ENCODE measurements around the gene CLASP1. TPM values are rescaled to one million over a fixed set of nuclear protein-coding genes. Genes with fewer than 3 reads are reported as not detected.

Gene CLASP1
- total and polyA plus RNA-seq, 2 of the 8 experiments (the other 6 are each of a cell fraction or from before 2014, with no cell fraction given): 7.3 to 53.9 TPM

- Histone ChIP-seq H3K79me1 (ENCODE audit: low read depth, low read length) (no peaks in the 10 kb centered on the region; the same call in 1 of the 2 replicates), H2BK20ac (ENCODE audit: low read length) (no peak overlapping the region), H2BK5ac (ENCODE audit: low read depth, low read length) (no peak overlapping the region), H3K9ac (replicated peaks in 1 of 4; ENCODE audit: extremely low read depth in 1 of 4, low read depth in 3 of 4, low read length in 3 of 4) (no peak overlapping the region), H3K23me2 (ENCODE audit: low read depth, low read length) (no peaks in the 10 kb centered on the region), H2BK12ac (ENCODE audit: low read depth, low read length) (no peak overlapping the region), H3K4ac (replicated peaks; ENCODE audit: insufficient read length, low read depth, low read length) (no peak overlapping the region), H3K23ac (ENCODE audit: insufficient read length) (no peak overlapping the region), H2AK5ac (ENCODE audit: low read depth, low read length) (no peak overlapping the region), H3K56ac (replicated peaks; ENCODE audit: insufficient read length, low read depth, low read length) (no peak overlapping the region), H3K27me3 (replicated peaks in 1 of 4; ENCODE audit: control insufficient read depth in 3 of 4, extremely low read depth in 1 of 4, insufficient read depth in 3 of 4, low read length in 3 of 4) (peaks cover 0 to 4% (median 2%) of the 10 kb centered on the region in 4 experiments; a peak in 5 of 7 replicates), H3K4me1 (replicated peaks in 1 of 4; ENCODE audit: control insufficient read depth in 3 of 4, insufficient read depth in 4 of 4, low read length in 3 of 4) (no peaks in the 10 kb centered on the region), H4K91ac (replicated peaks; ENCODE audit: insufficient read length, low read length) (no peak overlapping the region), H3K18ac (ENCODE audit: extremely low read depth, low read length) (no peak overlapping the region), H4K5ac (ENCODE audit: insufficient read length, low read depth, low read length) (no peak overlapping the region), H3K36me3 (ENCODE audit: control insufficient read depth in 2 of 4, insufficient read depth in 4 of 4, low read length in 3 of 4) (no peaks in the 10 kb centered on the region), H3K4me2 (ENCODE audit: insufficient read depth in 1 of 2, low read depth in 2 of 2, low read length in 2 of 2) (no peak overlapping the region), H3K14ac (ENCODE audit: insufficient read length) (no peak overlapping the region), H2BK15ac (ENCODE audit: low read length) (no peak overlapping the region), H4K8ac (ENCODE audit: extremely low read depth, insufficient read depth, low read length) (no peak overlapping the region), H3K9me3 (ENCODE audit: insufficient read depth in 2 of 2, low read depth in 1 of 2, low read length in 1 of 2) (no peaks in the 10 kb centered on the region), H3K27ac (ENCODE audit: low read depth, low read length) (no peak overlapping the region), H2AFZ (ENCODE audit: low read length) (no peak overlapping the region), H4K20me1 (replicated peaks in 1 of 2; ENCODE audit: control insufficient read depth in 1 of 2, insufficient read depth in 2 of 2, low read length in 2 of 2) (no peaks in the 10 kb centered on the region), H3K4me3 (ENCODE audit: extremely low read depth in 1 of 4, insufficient read depth in 2 of 4, low read depth in 3 of 4, low read length in 4 of 4) (no peak overlapping the region), H2BK120ac (replicated peaks; ENCODE audit: low read depth, low read length) (no peak overlapping the region), H3K79me2 (ENCODE audit: control insufficient read depth in 1 of 2, insufficient read depth in 2 of 2, low read length in 2 of 2) (no peaks in the 10 kb centered on the region)
- FAIRE-seq (no peak), DNase-seq (ENCODE audit: low read depth in 1 of 2, low spot score in 2 of 2) (no peak)
- 89% methylated on average over 5 of the region's 5 CpGs; no CpG with 5 or more reads in 1 of the 2 experiments for WGBS, 2 experiments (ENCODE audit: extremely low coverage in 1 of 2, insufficient coverage in 1 of 2, insufficient read length in 1 of 2, insufficient replicate concordance in 2 of 2, low coverage in 1 of 2, low lambda C conversion rate in 2 of 2, missing lambda C conversion rate in 1 of 2)
- ChIA-PET POLR2A (ENCODE audit: partially characterized antibody) (no interaction called here), CTCF (ENCODE audit: partially characterized antibody) (interaction anchor here (1.3 kb wide), 1 partner anchor 206 kb away, joined by 3 read pairs; no protein-coding TSS in a partner anchor)
- TF ChIP-seq SIRT6 (IDR thresholded peaks at IDR 0.05; ENCODE audit: low read length) (no peak), SP1 (IDR thresholded peaks at IDR 0.05; ENCODE audit: low read depth, low read length) (no peak)
These were observed 358.0 kb downstream of the CLASP1 start for GRCh38 chr2:121291251-121291580.

Data from H1 (cell line).